Endothelial cell of umbilical vein (primary cell): Measurements from ENCODE around the gene PTH1R. TPM values are rescaled to one million over a fixed set of nuclear protein-coding genes. Genes with fewer than 3 reads are reported as not detected.

Experiments
- BruUV-seq: library from RNA; stranded (reverse); fragments of 400-500 nt; replicated peaks from 2 replicates; lab custom pipeline; 2021; lab: Mats Ljungman, UMichigan
- CTCF ChIA-PET: fragments of 300-600, 350-600 bp; sonication (Branson Sonifier 250); formaldehyde crosslinking; loops from one replicate; lab custom pipeline; 2021; ENCODE audit warnings: antibody characterized with exemption, inconsistent platforms; lab: Charles Lee
- POLR2A ChIA-PET: fragments of 300-600, 350-600 bp; sonication (Branson Sonifier 250); formaldehyde crosslinking; loops from one replicate; lab custom pipeline; 2021; ENCODE audit warnings: antibody characterized with exemption, inconsistent platforms; lab: Charles Lee
- DNase-seq: peaks from one replicate; pipeline ENCODE4 v3.0.0-alpha.2; 2011; ENCODE audit warnings: low read depth, low spot score
- FAIRE-seq: peaks from 2 replicates; lab custom pipeline; 2011; peaks lifted over from hg19 to GRCh38; lab: Jason Lieb, UNC
- H2AFZ ChIP-seq: 2 replicates; pipeline ENCODE4 v1.6.0; 2012; ENCODE audit warnings: low read depth, low read length, control low read depth, inconsistent platforms
- H3K27ac ChIP-seq: 2 replicates; pipeline ENCODE4 v1.5.1; 2011; ENCODE audit warnings: low read depth, mild to moderate bottlenecking, control low read depth, low read length, moderate library complexity; ENCODE audit not compliant: insufficient read depth
- H3K27me3 ChIP-seq, 2 experiments: 2 replicates each; pipeline versions ENCODE4 v1.6.0 to v1.6.1; 2011; ENCODE audit warnings: low read length in 2 of 2, mixed read lengths in 1 of 2; ENCODE audit not compliant: control insufficient read depth in 2 of 2, insufficient read depth in 2 of 2
- H3K36me3 ChIP-seq, 2 experiments: 2 replicates in 1 of 2; 3 replicates in 1 of 2; pipeline ENCODE4 v1.5.1; 2011; ENCODE audit warnings: low read length in 2 of 2, mild to moderate bottlenecking in 1 of 2, moderate library complexity in 1 of 2; ENCODE audit not compliant: control insufficient read depth in 2 of 2, insufficient read depth in 2 of 2; ENCODE audit errors: extremely low read depth in 1 of 2
- H3K4me1 ChIP-seq: 3 replicates; pipeline ENCODE4 v1.5.1; 2011; ENCODE audit warnings: mild to moderate bottlenecking, low read length; ENCODE audit not compliant: control insufficient read depth, insufficient read depth; ENCODE audit errors: extremely low read depth
- H3K4me2 ChIP-seq: 2 replicates; pipeline ENCODE4 v1.6.1; 2011; ENCODE audit warnings: low read length, control low read depth, mixed read lengths; ENCODE audit not compliant: insufficient read depth
- H3K4me3 ChIP-seq, 3 experiments: fragments of 200-600 bp in 1 of 3; sonication (generic), shearing (Covaris generic) in 1 of 3; replicated peaks in 1 of 3; 2 replicates each; pipeline ENCODE4 v1.5.1; 2011 to 2016; ENCODE audit warnings: control low read depth in 3 of 3, low read length in 3 of 3, mild to moderate bottlenecking in 2 of 3, inconsistent platforms in 1 of 3, low read depth in 1 of 3, moderate library complexity in 1 of 3; ENCODE audit not compliant: insufficient read depth in 1 of 3
- H3K79me2 ChIP-seq: 2 replicates; pipeline ENCODE4 v1.6.0; 2012; ENCODE audit warnings: low read length, inconsistent platforms; ENCODE audit not compliant: control insufficient read depth, insufficient read depth
- H3K9ac ChIP-seq: replicated peaks from 2 replicates; pipeline ENCODE3; 2011; ENCODE audit warnings: low read length, control low read depth; ENCODE audit not compliant: insufficient read depth; ENCODE audit errors: extremely low read depth
- H3K9me1 ChIP-seq: replicated peaks from 3 replicates; pipeline ENCODE4 v1.6.0; 2011; ENCODE audit warnings: mild to moderate bottlenecking, low read length; ENCODE audit not compliant: control insufficient read depth, insufficient read depth; ENCODE audit errors: extremely low read depth
- H3K9me3 ChIP-seq: replicated peaks from 2 replicates; pipeline ENCODE4 v1.5.1; 2012; ENCODE audit warnings: low read length, inconsistent platforms; ENCODE audit not compliant: control insufficient read depth, insufficient read depth
- H4K20me1 ChIP-seq: replicated peaks from 2 replicates; pipeline ENCODE3; 2011; ENCODE audit warnings: mild to moderate bottlenecking, low read length; ENCODE audit not compliant: control insufficient read depth, insufficient read depth; ENCODE audit errors: extremely low read depth
- EZH2 ChIP-seq: IDR thresholded peaks from 2 replicates; pipeline ENCODE4 v1.6.1; 2012; ENCODE audit warnings: borderline replicate concordance, low read depth, mild to moderate bottlenecking, moderate library complexity, low read length, inconsistent platforms; ENCODE audit not compliant: severe bottlenecking
- FOS ChIP-seq: IDR thresholded peaks from 2 replicates; pipeline ENCODE4 v1.6.1; 2011; ENCODE audit warnings: mild to moderate bottlenecking, low read length, moderate library complexity, borderline replicate concordance; ENCODE audit not compliant: insufficient read depth
- GATA2 ChIP-seq: IDR thresholded peaks from 2 replicates; pipeline ENCODE4 v1.7.0; 2011; ENCODE audit warnings: low read depth, mild to moderate bottlenecking, moderate library complexity, mixed read lengths, low read length; ENCODE audit not compliant: insufficient read length, insufficient read depth
- JUN ChIP-seq: IDR thresholded peaks from 2 replicates; pipeline ENCODE4 v1.6.1; 2011; ENCODE audit warnings: borderline replicate concordance, low read depth; ENCODE audit not compliant: insufficient read length, insufficient read depth
- MYC ChIP-seq: IDR thresholded peaks from one replicate; pipeline ENCODE4 v1.6.1; 2011; ENCODE audit warnings: mild to moderate bottlenecking, low read depth, low read length
- POLR2A ChIP-seq: IDR thresholded peaks from 2 replicates; pipeline ENCODE4 v1.6.1; 2012; ENCODE audit warnings: low read depth, mild to moderate bottlenecking, control low read depth, low read length
- POLR2AphosphoS5 ChIP-seq: IDR thresholded peaks from 2 replicates; pipeline ENCODE4 v1.6.1; 2012; ENCODE audit warnings: low read depth, mild to moderate bottlenecking, control low read depth, low read length, moderate library complexity; ENCODE audit not compliant: insufficient read depth
- dilution Hi-C: fragments of 300-500 bp; cut with MboI; formaldehyde crosslinking; loops from one replicate; pipeline ENCODE4 v1.15.0; 2019; ENCODE audit warnings: low sequenced_read_pairs; ENCODE audit not compliant: extremely low pct_ligation_motif_present
- intact Hi-C: fragments of 100-400 bp; cut with micrococcal nuclease; formaldehyde crosslinking; loops from one replicate; pipeline ENCODE4 v1.10.0; 2022
- polyA plus RNA-seq, 4 experiments: library from polyadenylated mRNA; depleted of rRNA in 3 of 4; stranded (reverse) in 3 of 4; unstranded in 1 of 4; fragments of >200 nt; gene quantifications; 2 replicates each; pipeline versions ENCODE4 v1.2.1 to v1.2.3, GENCODE V29; 2011 to 2012; ENCODE audit warnings: missing spikeins in 1 of 4
- total RNA-seq: library from RNA; stranded (reverse); gene quantifications from 2 replicates; pipeline ENCODE4 v1.2.3, GENCODE V29; 2021
- TF ChIP-seq, protein P1 (sequence below), 2 donors: IDR thresholded peaks; 1 replicate in 1 of 2; 2 replicates in 1 of 2; pipeline ENCODE4 v1.5.1; 2011; ENCODE audit warnings: low read length in 2 of 2, mild to moderate bottlenecking in 2 of 2, moderate library complexity in 2 of 2, control low read depth in 1 of 2, inconsistent platforms in 1 of 2, low read depth in 1 of 2; ENCODE audit not compliant: insufficient read depth in 1 of 2; ENCODE audit errors: extremely low read depth in 1 of 2
- TF ChIP-seq, protein P2 (sequence below): IDR thresholded peaks from 2 replicates; pipeline ENCODE4 v1.6.1; 2011; ENCODE audit not compliant: insufficient read depth, insufficient read length

PTH1R gene
- total and polyA plus RNA-seq, 2 donors (not counting 3 experiments of a cell fraction or from before 2014, with no cell fraction given) = 0.08 to 0.46 TPM

DNA sequence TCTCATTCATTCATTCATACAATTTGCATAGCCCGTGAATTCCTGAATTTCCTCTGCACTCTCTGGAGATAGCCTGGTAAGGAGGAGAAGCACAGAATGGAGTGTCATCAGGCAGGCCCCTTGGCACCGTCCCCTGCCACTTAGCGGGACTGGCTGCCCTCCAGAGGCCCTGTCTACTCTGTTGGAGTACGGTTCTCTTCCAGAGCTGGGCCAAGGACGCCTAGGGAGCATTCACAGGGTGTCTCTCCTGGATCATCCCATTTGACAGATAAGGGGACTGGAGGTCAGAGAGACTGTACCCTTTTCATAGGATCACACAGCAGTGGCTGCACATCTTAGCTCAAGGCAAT is 48.0 kb downstream of the PTH1R start:
- Histone ChIP-seq H3K4me3 (no peak overlapping the region), H3K9me3 (no peaks in the 10 kb centered on the region), H3K27me3 (no peaks in the 10 kb centered on the region), H4K20me1 (no peaks in the 10 kb centered on the region), H3K4me2 (no peak overlapping the region), H3K36me3 (peaks cover 5 to 39% of the 10 kb centered on the region in 2 experiments), H3K9ac (no peak overlapping the region), H2AFZ (no peak overlapping the region), H3K27ac (peak overlapping the region; percentile 41), H3K4me1 (peaks cover 32% of the 10 kb centered on the region), H3K79me2 (peaks cover 40% of the 10 kb centered on the region), H3K9me1 (no peaks in the 10 kb centered on the region)
- no TSS peak for BruUV-seq
- intact Hi-C loops = loop anchor here (5.0 to 10.0 kb wide), 2 partner anchors 399 to 442 kb away; no protein-coding TSS in a partner anchor
- FAIRE-seq (no peak), DNase-seq (no peak)
- TF ChIP-seq JUN (no peak), POLR2A (no peak)
- TF ChIP-seq, protein P1, sequence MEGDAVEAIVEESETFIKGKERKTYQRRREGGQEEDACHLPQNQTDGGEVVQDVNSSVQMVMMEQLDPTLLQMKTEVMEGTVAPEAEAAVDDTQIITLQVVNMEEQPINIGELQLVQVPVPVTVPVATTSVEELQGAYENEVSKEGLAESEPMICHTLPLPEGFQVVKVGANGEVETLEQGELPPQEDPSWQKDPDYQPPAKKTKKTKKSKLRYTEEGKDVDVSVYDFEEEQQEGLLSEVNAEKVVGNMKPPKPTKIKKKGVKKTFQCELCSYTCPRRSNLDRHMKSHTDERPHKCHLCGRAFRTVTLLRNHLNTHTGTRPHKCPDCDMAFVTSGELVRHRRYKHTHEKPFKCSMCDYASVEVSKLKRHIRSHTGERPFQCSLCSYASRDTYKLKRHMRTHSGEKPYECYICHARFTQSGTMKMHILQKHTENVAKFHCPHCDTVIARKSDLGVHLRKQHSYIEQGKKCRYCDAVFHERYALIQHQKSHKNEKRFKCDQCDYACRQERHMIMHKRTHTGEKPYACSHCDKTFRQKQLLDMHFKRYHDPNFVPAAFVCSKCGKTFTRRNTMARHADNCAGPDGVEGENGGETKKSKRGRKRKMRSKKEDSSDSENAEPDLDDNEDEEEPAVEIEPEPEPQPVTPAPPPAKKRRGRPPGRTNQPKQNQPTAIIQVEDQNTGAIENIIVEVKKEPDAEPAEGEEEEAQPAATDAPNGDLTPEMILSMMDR (IDR thresholded peaks at IDR 0.05; ENCODE audit: extremely low read depth in 1 of 2, insufficient read depth in 1 of 2, low read depth in 1 of 2, low read length in 2 of 2) = no peak
- ChIA-PET CTCF (interaction anchor here (1.1 to 2.1 kb wide), 7 partner anchors 10 to 74 kb away, joined by 3 to 15 read pairs (median 4); partner anchors contain the start of gene CCDC12), POLR2A (interaction anchor here (0.8 kb wide), 1 partner anchor 51 kb away, joined by 3 read pairs; the partner anchor contains the start of gene CCDC12)
- dilution Hi-C loops = no loop called here

DNA sequence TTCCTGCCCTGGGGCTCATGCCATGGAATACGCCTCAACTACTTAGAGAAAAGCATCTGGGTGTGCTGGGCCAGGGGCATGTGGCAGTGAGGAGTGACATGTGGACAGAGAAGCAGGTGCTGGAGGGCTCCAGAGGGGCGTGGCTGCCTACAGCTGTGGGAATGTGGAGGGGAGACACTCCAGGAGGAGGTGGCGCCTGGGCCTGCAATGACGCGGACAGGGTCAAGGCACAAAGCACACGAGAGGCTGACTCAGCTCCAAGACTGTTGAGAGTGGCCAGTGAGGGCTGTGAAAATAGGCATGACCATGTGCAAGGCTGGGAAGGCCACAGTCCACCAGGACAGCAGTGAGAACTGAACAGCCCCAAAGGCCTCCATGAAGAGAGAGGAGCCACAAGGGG is 48.5 kb downstream of the PTH1R start:
- dilution Hi-C loops = no loop called here
- Histone ChIP-seq H2AFZ (no peak overlapping the region), H3K27me3 (no peaks in the 10 kb centered on the region), H3K9me3 (no peaks in the 10 kb centered on the region), H3K27ac (peak overlapping the region; percentile 66), H3K4me2 (no peak overlapping the region), H4K20me1 (no peaks in the 10 kb centered on the region), H3K4me1 (peaks cover 37% of the 10 kb centered on the region), H3K9ac (peak overlapping the region; percentile 17), H3K9me1 (no peaks in the 10 kb centered on the region), H3K79me2 (peaks cover 42% of the 10 kb centered on the region), H3K36me3 (peaks cover 4 to 35% of the 10 kb centered on the region in 2 experiments), H3K4me3 (no peak overlapping the region)
- intact Hi-C loops = loop anchor here (2.0 to 10.0 kb wide), 3 partner anchors 51 to 441 kb away; partner anchors contain the start of gene CCDC12
- ChIA-PET POLR2A (interaction anchor here (0.8 to 1.5 kb wide), 2 partner anchors 10 to 50 kb away, joined by 3 to 8 read pairs; partner anchors contain the start of gene CCDC12), CTCF (interaction anchor here (1.1 to 2.1 kb wide), 9 partner anchors 10 to 73 kb away, joined by 3 to 15 read pairs (median 4); partner anchors contain the start of genes CCDC12 and NBEAL2)
- FAIRE-seq (peak; percentile 86), DNase-seq (peak; percentile 52)
- TF ChIP-seq MYC (no peak), JUN (no peak), FOS (no peak), GATA2 (no peak), POLR2A (no peak), EZH2 (no peak), POLR2AphosphoS5 (no peak)
- TF ChIP-seq, protein P1 (IDR thresholded peaks at IDR 0.05; ENCODE audit: extremely low read depth in 1 of 2, insufficient read depth in 1 of 2, low read depth in 1 of 2, low read length in 2 of 2) = no peak
- TF ChIP-seq, protein P2, sequence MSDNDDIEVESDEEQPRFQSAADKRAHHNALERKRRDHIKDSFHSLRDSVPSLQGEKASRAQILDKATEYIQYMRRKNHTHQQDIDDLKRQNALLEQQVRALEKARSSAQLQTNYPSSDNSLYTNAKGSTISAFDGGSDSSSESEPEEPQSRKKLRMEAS = no peak
- no TSS peak for BruUV-seq
